HepG2 (cell line): ENCODE results near the gene B3GALT6. TPM values are rescaled to one million over a fixed set of nuclear protein-coding genes. Genes with fewer than 3 reads are reported as not detected.

Experiments
- ATAC-seq: fragments of 200-7000 bp; cut with Tn5 transposase; 3 replicates; pipeline ENCODE4 v1.9.1; 2020; ENCODE audit warnings: mild to moderate bottlenecking, moderate library complexity
- BruUV-seq: library from RNA; stranded (reverse); fragments of 400-500 nt; replicated peaks from 2 replicates; lab custom pipeline; 2021; lab: Mats Ljungman, UMichigan
- CTCF ChIA-PET: fragments of 300-600 bp; formaldehyde crosslinking; extraction: SDS; loops from one replicate; lab custom pipeline; 2021; ENCODE audit warnings: low total read pairs, inconsistent platforms, low intra/inter-chr PET ratio; lab: Yijun Ruan, JAX
- POLR2A ChIA-PET: fragments of 350-600 bp; sonication (Branson Sonifier 250); formaldehyde crosslinking; loops from one replicate; lab custom pipeline; 2020; ENCODE audit warnings: antibody characterized with exemption, inconsistent platforms; lab: Yijun Ruan, JAX
- DNase-seq: peaks from one replicate; pipeline ENCODE4 v3.0.0-alpha.2; 2015; ENCODE audit warnings: low spot score
- FAIRE-seq: peaks from 3 replicates; lab custom pipeline; 2011; peaks lifted over from hg19 to GRCh38; lab: Jason Lieb, UNC
- H2AFZ ChIP-seq: one replicate; pipeline ENCODE4 v1.6.1; 2011; ENCODE audit warnings: low read length, inconsistent platforms
- H3K27ac ChIP-seq: fragments of 300-600 bp; 3 replicates; pipeline ENCODE4 v1.8.0; 2011; ENCODE audit warnings: mixed run types, mild to moderate bottlenecking, mixed read lengths, low read length, inconsistent platforms; ENCODE audit not compliant: insufficient read depth; ENCODE audit errors: extremely low read length
- H3K27me3 ChIP-seq, 2 experiments: fragments of 200-600 bp in 1 of 2; 2 replicates in 1 of 2; 3 replicates in 1 of 2; pipeline versions ENCODE4 v1.6.0 to v1.8.0; 2011; ENCODE audit warnings: low read length in 2 of 2, mild to moderate bottlenecking in 2 of 2, moderate library complexity in 2 of 2, inconsistent platforms in 1 of 2; ENCODE audit not compliant: insufficient read depth in 2 of 2, control insufficient read depth in 1 of 2
- H3K36me3 ChIP-seq, 2 experiments: fragments of 200-600 bp in 1 of 2; replicated peaks in 1 of 2; 2 replicates in 1 of 2; 3 replicates in 1 of 2; pipeline versions ENCODE4 v1.5.1 to v1.8.0; 2011; ENCODE audit warnings: low read length in 2 of 2, inconsistent platforms in 1 of 2; ENCODE audit not compliant: insufficient read depth in 2 of 2, control insufficient read depth in 1 of 2
- H3K4me1 ChIP-seq: 2 replicates; pipeline ENCODE4 v1.5.1; 2012; ENCODE audit warnings: low read length, inconsistent platforms; ENCODE audit not compliant: insufficient read depth
- H3K4me2 ChIP-seq: 2 replicates; pipeline ENCODE4 v1.6.0; 2011; ENCODE audit warnings: low read depth, low read length, inconsistent platforms
- H3K4me3 ChIP-seq, 3 experiments: fragments of 200-600 bp in 1 of 3; sonication (generic), shearing (Covaris generic) in 1 of 3; replicated peaks in 1 of 3; 2 replicates each; pipeline ENCODE4 v1.5.1; 2011 to 2016; ENCODE audit warnings: low read length in 3 of 3, inconsistent platforms in 2 of 3, low read depth in 2 of 3, mild to moderate bottlenecking in 2 of 3, control low read depth in 1 of 3, mixed read lengths in 1 of 3; ENCODE audit not compliant: insufficient read depth in 1 of 3
- H3K79me2 ChIP-seq: one replicate; pipeline ENCODE4 v1.6.1; 2011; ENCODE audit warnings: low read length, inconsistent platforms; ENCODE audit not compliant: insufficient read depth
- H3K9ac ChIP-seq: 2 replicates; pipeline ENCODE4 v1.6.0; 2011; ENCODE audit warnings: mild to moderate bottlenecking, low read depth, low read length, inconsistent platforms; ENCODE audit not compliant: insufficient read depth
- H3K9me3 ChIP-seq: 2 replicates; pipeline ENCODE4 v1.5.1; 2012; ENCODE audit warnings: mild to moderate bottlenecking, low read length
- H4K20me1 ChIP-seq: 2 replicates; pipeline ENCODE4 v1.6.0; 2011; ENCODE audit warnings: inconsistent platforms, mild to moderate bottlenecking, low read length, moderate library complexity; ENCODE audit not compliant: insufficient read depth
- EZH2 ChIP-seq: conservative IDR thresholded peaks from 2 replicates; pipeline ENCODE4 v1.6.1; 2012; ENCODE audit warnings: mild to moderate bottlenecking, low read depth, low read length, moderate library complexity
- MTF2 ChIP-seq: sonication (generic); formaldehyde crosslinking; IDR thresholded peaks from 2 replicates; pipeline ENCODE4 v1.5.0; 2020; ENCODE audit warnings: missing genetic modification reagents, borderline replicate concordance
- SKI ChIP-seq: fragments of 450-650 bp; IDR thresholded peaks from one replicate; pipeline ENCODE4 v1.6.1; 2018; ENCODE audit warnings: mild to moderate bottlenecking; ENCODE audit not compliant: partially characterized antibody
- SYNCRIP ChIP-seq: fragments of 200-400 bp; formaldehyde crosslinking; IDR thresholded peaks from 2 replicates; pipeline ENCODE4 v1.6.1; 2018; ENCODE audit warnings: mild to moderate bottlenecking, low read depth, low read length; ENCODE audit not compliant: insufficient read depth
- ZKSCAN5 ChIP-seq: sonication (generic); formaldehyde crosslinking; IDR thresholded peaks from 2 replicates; pipeline ENCODE4 v1.5.1; 2020; ENCODE audit warnings: mild to moderate bottlenecking, missing genetic modification reagents
- ZSCAN21 ChIP-seq: sonication (generic); formaldehyde crosslinking; IDR thresholded peaks from 2 replicates; pipeline ENCODE4 v1.8.0; 2022; ENCODE audit warnings: mild to moderate bottlenecking, missing genetic modification reagents, moderate library complexity, borderline replicate concordance
- WGBS: methylation state at CpG from one replicate; pipeline ENCODE4 v1.1.6; 2017; ENCODE audit warnings: low lambda C conversion rate; 5-methylcytosine and 5-hydroxymethylcytosine counted together
- in situ Hi-C: cut with HindIII; loops from 2 replicates; pipeline ENCODE4 v1.10.0; 2017; ENCODE audit warnings: low pct_unique_long_range_greater_than_20kb; ENCODE audit not compliant: extremely low pct_ligation_motif_present
- intact Hi-C: fragments of 100-400 bp; cut with micrococcal nuclease; formaldehyde crosslinking; loops from one replicate; pipeline ENCODE4 v1.10.0; 2022; ENCODE audit not compliant: unreplicated experiment
- polyA plus RNA-seq, 8 experiments: library from polyadenylated mRNA; depleted of rRNA in 3 of 8; stranded (reverse) in 7 of 8; unstranded in 1 of 8; fragments of >200 nt; fragmentation: Illumina TruSeq in 4 of 8; extraction: Trizol in 4 of 8; gene quantifications; 2 replicates each; pipeline versions ENCODE4 v1.2.1 to v1.2.3, GENCODE V29; 2011 to 2016; ENCODE audit warnings: low read depth in 4 of 8, missing spikeins in 1 of 8, mixed read lengths in 1 of 8; ENCODE audit not compliant: insufficient read depth in 1 of 8
- total RNA-seq, 5 experiments: library from RNA; depleted of rRNA; stranded (reverse); fragments of >200 nt; fragmentation: Illumina TruSeq; extraction: Trizol; gene quantifications; 2 replicates each; pipeline ENCODE4 v1.2.3, GENCODE V29; 2016; ENCODE audit warnings: low read depth in 1 of 5

B3GALT6 gene
- total and polyA plus RNA-seq, 2 of the 13 experiments (the other 11 are each of a cell fraction or from before 2014, with no cell fraction given), result 3.9 to 14.2 TPM

DNA sequence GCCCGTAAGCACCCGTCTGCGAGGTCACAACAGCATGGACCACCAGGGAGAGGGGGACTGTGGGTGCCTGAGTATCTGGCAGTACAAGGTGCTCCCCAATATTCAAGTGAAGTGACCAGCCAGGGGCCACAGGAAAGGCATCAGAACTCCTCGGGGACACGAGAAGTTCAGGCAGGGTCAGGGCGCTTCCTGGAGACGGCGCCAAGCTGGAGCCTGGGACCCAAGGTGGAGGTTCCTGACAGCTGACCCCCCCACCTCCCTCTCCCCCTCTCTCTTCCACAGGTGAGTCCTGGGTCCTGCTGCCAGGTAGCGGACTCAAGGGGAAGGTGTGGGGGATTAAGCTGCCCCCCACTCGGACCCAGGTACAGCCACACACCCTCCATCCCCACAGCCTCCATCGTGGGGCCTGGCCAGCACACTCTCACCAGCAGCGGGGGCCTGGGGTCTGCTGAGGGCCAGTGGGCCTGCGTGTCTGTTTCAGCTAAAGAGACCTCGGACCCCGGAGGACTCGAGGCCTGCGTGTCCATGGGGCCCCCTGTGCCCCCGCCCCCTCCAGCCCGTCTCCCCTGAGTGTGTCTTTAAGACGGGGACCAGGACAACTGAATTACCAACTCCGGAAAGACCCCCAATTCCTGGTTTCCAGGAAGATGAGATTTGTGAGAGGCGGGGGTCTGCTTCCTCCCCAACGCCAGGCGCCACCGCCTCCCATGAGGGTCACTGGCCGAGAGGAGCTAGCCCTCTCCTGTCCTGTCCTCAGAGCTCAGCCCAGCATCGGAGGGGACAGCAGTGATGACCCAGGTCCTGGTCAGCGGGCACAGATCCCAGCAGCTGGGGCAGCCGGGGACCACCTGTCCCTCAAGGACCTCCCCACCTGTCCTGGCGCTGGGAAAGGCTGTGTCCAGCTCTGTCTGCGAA, 31.8 kb upstream of the B3GALT6 start:
- no peak for DNase-seq
- ChIA-PET POLR2A (no interaction called here), CTCF (no interaction called here)
- H3K4me1 ChIP-seq, result peaks cover 22% of the 10 kb centered on the region
- in situ Hi-C loops (no loop called here), intact Hi-C loops (no loop called here)
- H3K4me2 ChIP-seq, result peak overlapping the region; percentile 23; the same call in 1 of the 2 replicates
- H3K9ac ChIP-seq, result no peak overlapping the region
- H3K27ac ChIP-seq, result no peak overlapping the region
- H3K79me2 ChIP-seq, result no peaks in the 10 kb centered on the region
- no peaks in the 10 kb centered on the region for H3K36me3 ChIP-seq
- no peak overlapping the region for H2AFZ ChIP-seq
- no peak for TF ChIP-seq SKI
- TF ChIP-seq EZH2, result 0 out of 2 replicates have a peak, but pooled peaks have one; percentile 25
- no peak for TF ChIP-seq SYNCRIP
- TF ChIP-seq MTF2, result peak; percentile 16; the same call in 1 of the 2 replicates
- 35% methylated on average over 9 of the region's 31 CpGs for WGBS
- H3K4me3 ChIP-seq, result peak overlapping the region in 1 of 3 experiments; percentile 55; a peak in 1 of 6 replicates
- peaks cover 21 to 52% of the 10 kb centered on the region in 2 experiments; a peak in 4 of 5 replicates for H3K27me3 ChIP-seq
- ATAC-seq, result no peak
- H4K20me1 ChIP-seq, result no peaks in the 10 kb centered on the region
- no TSS peak for BruUV-seq
- no peaks in the 10 kb centered on the region for H3K9me3 ChIP-seq
- FAIRE-seq, result no peak

- no peak overlapping the region for H3K9ac ChIP-seq
- no peak overlapping the region for H3K27ac ChIP-seq
- no peaks in the 10 kb centered on the region for H3K36me3 ChIP-seq
- intact Hi-C loops (no loop called here), in situ Hi-C loops (no loop called here)
- no peaks in the 10 kb centered on the region for H3K9me3 ChIP-seq
- H3K4me2 ChIP-seq, result peak overlapping the region; percentile 53
- peaks cover 28 to 60% of the 10 kb centered on the region in 2 experiments; a peak in 4 of 5 replicates for H3K27me3 ChIP-seq
- ChIA-PET CTCF (no interaction called here), POLR2A (no interaction called here)
- WGBS, result no CpG with 5 or more reads among the region's 109 CpGs
- no peak overlapping the region for H2AFZ ChIP-seq
- DNase-seq, result no peak
- ATAC-seq, result no peak
- H3K4me1 ChIP-seq, result peaks cover 22% of the 10 kb centered on the region
- no peaks in the 10 kb centered on the region for H4K20me1 ChIP-seq
- H3K4me3 ChIP-seq, result peak overlapping the region in 1 of 3 experiments; percentile 55; a peak in 2 of 6 replicates
- no TSS peak for BruUV-seq
- no peaks in the 10 kb centered on the region for H3K79me2 ChIP-seq
- FAIRE-seq, result no peak
- TF ChIP-seq MTF2 (0 out of 2 replicates have a peak, but pooled peaks have one; percentile 62), ZSCAN21 (CRISPR knock-in tag) (peak; percentile 99), ZKSCAN5 (CRISPR knock-in tag) (no peak)
These were observed 30.9 kb upstream of the B3GALT6 start for GRCh38 chr1:1200876-1201810.
